ENCODE data around the gene PPM1J.
A peak's percentile ranks its signal among the peaks of the same experiment; 100 is the strongest.

Gene PPM1J

GRCh38 chr1:112703706-112704105 lies 11.4 kb downstream of the PPM1J start:
- DNase-seq, result no peak

GRCh38 chr1:112702420-112703261 lies 12.5 kb downstream of the PPM1J start:
- no peak for DNase-seq

- DNase-seq, result no peak
These were observed 13.1 kb downstream of the PPM1J start for GRCh38 chr1:112702067-112702395.

- DNase-seq, result no peak
These were observed 13.7 kb downstream of the PPM1J start for GRCh38 chr1:112701227-112702066.

- peak; percentile 96 for DNase-seq
These were observed 14.6 kb downstream of the PPM1J start for GRCh38 chr1:112700290-112701226.

GRCh38 chr1:112699425-112700144 lies 15.5 kb downstream of the PPM1J start:
- no peak for DNase-seq

GRCh38 chr1:112698366-112699310 lies 16.5 kb downstream of the PPM1J start:
- no peak for DNase-seq

GRCh38 chr1:112697781-112698201 lies 17.3 kb downstream of the PPM1J start:
- no peak for DNase-seq

GRCh38 chr1:112696578-112697314 lies 18.4 kb downstream of the PPM1J start:
- DNase-seq, result no peak

GRCh38 chr1:112695276-112695675 lies 19.9 kb downstream of the PPM1J start:
- DNase-seq, result no peak

GRCh38 chr1:112694363-112694929 lies 20.7 kb downstream of the PPM1J start:
- no peak for DNase-seq

GRCh38 chr1:112693821-112694220 lies 21.3 kb downstream of the PPM1J start:
- DNase-seq, result no peak

GRCh38 chr1:112692681-112693080 lies 22.5 kb downstream of the PPM1J start:
- no peak for DNase-seq

- no peak for DNase-seq
These were observed 25.3 kb downstream of the PPM1J start for GRCh38 chr1:112689842-112690237.

GRCh38 chr1:112689196-112689841 lies 25.8 kb downstream of the PPM1J start:
- DNase-seq, result no peak

GRCh38 chr1:112688781-112689193 lies 26.3 kb downstream of the PPM1J start:
- no peak for DNase-seq

- no peak for DNase-seq
These were observed 27.2 kb downstream of the PPM1J start for GRCh38 chr1:112687785-112688496.

GRCh38 chr1:112687361-112687760 lies 27.8 kb downstream of the PPM1J start:
- DNase-seq, result no peak

GRCh38 chr1:112686835-112687234 lies 28.3 kb downstream of the PPM1J start:
- DNase-seq, result no peak
